ENCODE measurements around the gene GORAB.

GORAB gene

DNA sequence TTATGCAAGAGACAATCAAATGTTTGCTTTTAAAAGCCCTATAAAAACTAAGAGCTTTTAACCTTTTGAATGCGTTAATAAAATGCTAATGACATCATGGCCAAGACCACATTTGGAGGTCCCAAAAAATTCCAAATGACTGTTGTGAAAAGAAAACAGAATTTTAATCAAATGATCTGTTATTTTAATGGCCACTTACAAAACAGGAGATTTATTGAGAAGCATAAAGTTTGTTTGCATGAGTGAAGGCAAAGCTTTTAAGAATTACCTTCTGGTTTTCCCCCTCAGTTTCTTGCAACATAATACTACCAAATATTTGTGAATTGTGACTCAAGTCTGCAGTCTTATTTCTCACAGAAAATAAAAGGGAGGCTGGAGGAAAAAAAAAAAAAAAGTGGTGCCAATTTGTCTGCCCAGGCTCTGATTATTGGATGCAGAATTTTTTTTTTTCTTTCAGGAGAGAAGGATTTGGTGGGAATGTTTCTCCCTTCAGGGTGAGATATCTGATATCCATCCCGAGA is 60.7 kb downstream of the GORAB start:
- DNase-seq (ENCODE audit: low read depth): no peak

DNA sequence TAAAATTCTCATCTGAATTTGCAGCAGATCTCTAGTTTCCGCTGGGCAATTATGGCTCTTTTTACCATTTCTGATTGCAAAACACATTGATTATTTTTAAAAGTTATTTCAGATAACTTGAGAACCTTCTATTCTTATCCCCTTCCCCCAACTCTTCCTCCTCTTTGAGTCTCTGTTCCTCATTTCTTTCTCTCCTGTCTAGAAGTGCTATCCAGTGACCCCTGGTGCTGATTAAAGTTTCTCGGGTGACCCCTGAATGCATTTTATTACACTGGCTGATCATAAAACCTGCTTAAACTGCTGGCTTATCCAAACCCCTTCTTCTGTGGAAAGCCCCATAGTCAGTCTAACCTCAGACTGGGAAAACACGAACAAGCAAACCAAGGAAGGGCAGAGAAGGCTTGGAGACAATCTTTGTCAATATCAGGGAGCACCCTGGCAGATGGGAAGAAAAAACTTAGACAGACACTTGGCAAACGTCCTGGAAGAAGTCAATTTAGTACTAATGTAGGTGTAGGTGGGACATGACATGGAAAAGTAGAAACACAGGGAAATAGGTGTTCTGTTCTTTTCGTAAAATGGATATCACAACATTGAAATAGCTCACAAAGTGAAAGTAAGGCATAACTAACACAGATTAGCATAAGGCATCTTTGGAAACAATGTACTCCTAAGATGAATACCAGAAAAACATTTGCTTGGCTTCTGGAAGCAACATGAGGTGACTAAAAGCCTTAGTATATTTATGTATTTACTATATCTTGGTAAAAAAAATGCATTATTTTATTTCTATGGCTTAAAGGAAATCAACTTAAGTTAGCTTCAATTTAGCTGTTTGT is 61.4 kb downstream of the GORAB start:
- DNase-seq (ENCODE audit: low read depth): no peak

DNA sequence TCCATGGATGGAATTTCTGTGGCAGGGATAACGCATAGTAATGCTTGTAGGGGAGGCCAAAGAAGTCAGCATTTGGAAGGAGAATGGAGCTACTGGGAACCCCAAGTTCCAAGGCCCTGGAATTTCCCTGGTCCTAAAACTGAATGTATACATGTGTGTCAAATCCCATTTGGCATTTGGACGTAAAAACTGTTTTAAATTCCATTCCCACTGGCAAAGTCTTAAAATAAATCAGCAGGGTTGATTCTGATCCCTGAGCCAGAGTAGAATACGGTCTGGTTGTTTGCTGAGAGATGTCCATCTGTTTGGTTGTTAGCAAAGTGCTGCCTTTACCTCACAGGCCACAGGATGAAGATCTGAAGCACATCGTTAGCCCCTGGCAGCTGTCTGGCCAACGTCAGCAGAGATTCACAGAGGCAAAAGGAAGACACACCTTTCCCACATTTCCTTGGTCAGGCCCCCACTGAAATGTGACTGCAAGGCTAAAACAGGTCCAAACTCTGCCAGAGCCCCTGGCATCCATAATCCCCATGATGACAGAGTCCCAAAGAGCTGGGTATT is 62.2 kb downstream of the GORAB start:
- DNase-seq (ENCODE audit: low read depth): no peak

DNA sequence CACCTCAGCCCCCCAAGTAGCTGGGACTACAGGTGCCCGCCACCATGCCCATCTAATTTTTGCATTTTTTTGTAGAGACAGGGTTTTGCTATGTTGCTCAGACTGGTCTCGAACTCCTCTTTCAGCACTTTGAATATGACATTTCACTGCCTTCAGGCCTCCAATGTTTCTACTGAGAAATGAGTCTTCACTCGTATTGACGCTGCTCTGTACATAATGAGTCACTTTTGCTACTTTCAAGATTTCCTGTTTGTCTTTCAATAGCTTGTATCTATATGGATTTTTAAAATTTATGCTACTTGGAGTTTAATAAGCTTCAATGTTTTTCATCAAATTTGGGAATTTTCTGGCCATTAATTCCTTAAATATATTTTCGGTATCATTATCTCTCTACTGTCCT is 64.7 kb downstream of the GORAB start:
- DNase-seq (ENCODE audit: low read depth): no peak

DNA sequence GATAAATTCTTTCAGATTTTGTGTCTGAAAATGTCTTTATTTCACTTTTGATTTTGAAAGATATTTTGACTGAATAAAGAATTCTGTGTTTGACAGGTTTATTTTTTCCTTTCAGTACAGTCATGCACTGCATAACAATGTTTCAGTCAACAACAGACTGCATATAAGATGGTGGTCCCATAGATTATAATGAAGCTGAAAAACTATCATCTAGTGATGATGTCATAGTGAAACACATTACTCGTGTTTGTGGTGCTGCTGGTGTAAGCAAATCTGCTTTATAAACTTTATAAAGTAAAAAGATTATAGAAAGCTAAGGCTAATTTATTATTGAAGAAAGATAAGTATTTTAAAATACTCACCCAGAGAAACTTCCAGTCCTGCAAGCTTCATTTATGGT is 66.7 kb downstream of the GORAB start:
- no peak for DNase-seq (ENCODE audit: low read depth)

DNA sequence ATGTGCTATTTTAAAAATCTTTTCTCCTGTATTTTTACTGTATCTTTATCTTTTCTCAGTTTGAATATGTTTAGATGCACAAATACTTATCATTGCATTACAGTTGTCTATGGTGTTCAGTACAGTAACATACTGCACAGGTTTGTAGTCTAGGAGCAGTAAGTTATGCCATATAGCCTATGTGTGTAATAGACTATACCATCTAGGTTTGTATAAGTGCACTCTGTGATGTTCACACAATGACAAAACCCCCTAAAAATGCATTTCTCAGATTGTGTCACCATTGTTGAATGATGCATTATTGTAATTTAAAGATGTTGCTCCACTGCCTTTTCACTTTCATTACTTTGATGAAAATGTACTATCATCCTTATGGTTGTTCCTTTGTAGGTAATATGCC is 67.1 kb downstream of the GORAB start:
- no peak for DNase-seq (ENCODE audit: low read depth)

DNA sequence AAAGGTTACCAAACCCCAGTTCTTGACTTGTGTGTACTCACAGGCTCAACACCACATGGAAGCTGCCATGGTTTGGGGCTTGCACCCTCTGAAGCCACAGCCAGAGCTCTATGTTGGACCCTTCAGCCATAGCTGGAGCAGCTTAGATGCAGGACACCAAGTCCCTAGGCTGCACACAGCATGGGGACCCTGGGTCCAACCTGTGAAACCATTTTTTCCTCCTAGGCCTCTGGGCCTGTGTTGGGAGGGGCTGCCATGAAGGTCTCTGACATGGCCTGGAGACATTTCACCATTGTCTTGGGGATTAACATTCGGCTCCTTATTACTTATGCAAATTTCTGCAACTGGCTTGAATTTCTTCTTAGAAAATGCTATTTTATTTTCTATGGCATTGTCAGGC is 69.9 kb downstream of the GORAB start:
- no peak for DNase-seq (ENCODE audit: low read depth)

All from activated T-helper 9 cell treated with anti-CD3 and anti-CD28 coated beads, Interleukin-2, amount 50 U/mL, for 16 hours (primary cell).